A549 (cell line): ENCODE measurements around the gene PLCB1. TPM values are rescaled to one million over a fixed set of nuclear protein-coding genes. Genes with fewer than 3 reads are reported as not detected.

Source experiments
- ATAC-seq, 2 experiments: fragments of 200-7000 bp in 1 of 2; fragments of >200 bp in 1 of 2; cut with Nextera tagmentation in 1 of 2; cut with Tn5 transposase in 1 of 2; 3 replicates each; pipeline versions ENCODE4 v1.8.0 to v1.9.1; 2018 to 2020; ENCODE audit warnings: mild to moderate bottlenecking in 1 of 2, moderate library complexity in 1 of 2
- CTCF ChIA-PET: fragments of 300-600 bp; sonication (Branson Sonifier 250); formaldehyde crosslinking; extraction: SDS; loops from one replicate; lab custom pipeline; 2021; ENCODE audit warnings: antibody characterized with exemption, inconsistent platforms; lab: Yijun Ruan, JAX
- POLR2A ChIA-PET: fragments of 350-600 bp; formaldehyde crosslinking; extraction: SDS; loops from one replicate; lab custom pipeline; 2021; ENCODE audit warnings: antibody characterized with exemption, inconsistent platforms; lab: Yijun Ruan, JAX
- DNase-seq, 2 experiments: peaks; one replicate each; pipeline versions ENCODE4 v3.0.0 to v3.0.0-alpha.2; 2011 to 2016; ENCODE audit warnings: low read depth in 1 of 2, low spot score in 1 of 2
- FAIRE-seq: peaks from 2 replicates; lab custom pipeline; 2011; peaks lifted over from hg19 to GRCh38; lab: Jason Lieb, UNC
- H3K27ac ChIP-seq, 2 experiments: fragments of >200 bp; sonication (Bioruptor Twin); formaldehyde crosslinking; 3 replicates each; pipeline ENCODE4 v1.5.1; 2016 to 2017
- H3K4me1 ChIP-seq: fragments of >200 bp; sonication (Bioruptor Twin); formaldehyde crosslinking; 3 replicates; pipeline ENCODE4 v1.6.1; 2016
- H3K4me2 ChIP-seq: fragments of >200 bp; sonication (Bioruptor Twin); formaldehyde crosslinking; 3 replicates; pipeline ENCODE4 v1.6.1; 2016
- H3K4me3 ChIP-seq: fragments of >200 bp; sonication (Bioruptor Twin); formaldehyde crosslinking; 3 replicates; pipeline ENCODE4 v1.5.1; 2016
- H3K9me3 ChIP-seq: fragments of >200 bp; sonication (Bioruptor Twin); formaldehyde crosslinking; 3 replicates; pipeline ENCODE4 v1.6.1; 2016
- CHD2 ChIP-seq: fragments of 150-350 bp; IDR thresholded peaks from 2 replicates; pipeline ENCODE4 v1.6.1; 2014; ENCODE audit warnings: low read length; ENCODE audit not compliant: partially characterized antibody
- EP300 ChIP-seq, 2 experiments: fragments of >200 bp; sonication (Bioruptor Twin); formaldehyde crosslinking; IDR thresholded peaks; 2 replicates in 1 of 2; 3 replicates in 1 of 2; pipeline ENCODE4 v1.6.1; 2016 to 2017
- ESRRA ChIP-seq: fragments of 150-350 bp; IDR thresholded peaks from 2 replicates; pipeline ENCODE4 v1.6.1; 2014; ENCODE audit warnings: mild to moderate bottlenecking, low read length, borderline replicate concordance
- FOSB ChIP-seq: fragments of 250-450 bp; sonication (Bioruptor Pico); IDR thresholded peaks from 2 replicates; pipeline ENCODE4 v1.5.0; 2020; ENCODE audit warnings: mild to moderate bottlenecking, moderate library complexity
- GATA3 ChIP-seq: IDR thresholded peaks from 2 replicates; pipeline ENCODE4 v1.6.1; 2012; ENCODE audit warnings: borderline replicate concordance
- HOXA7 ChIP-seq: fragments of 250-450 bp; sonication (Bioruptor Pico); IDR thresholded peaks from 2 replicates; pipeline ENCODE4 v1.5.0; 2020; ENCODE audit warnings: mild to moderate bottlenecking, moderate library complexity
- MAZ ChIP-seq: fragments of 150-350 bp; IDR thresholded peaks from 2 replicates; pipeline ENCODE4 v1.6.1; 2014; ENCODE audit warnings: antibody characterized with exemption, low read depth, low read length, borderline replicate concordance
- NPAS2 ChIP-seq: fragments of 250-450 bp; sonication (Bioruptor Pico); IDR thresholded peaks from 2 replicates; pipeline ENCODE4 v1.8.0; 2022; ENCODE audit warnings: mild to moderate bottlenecking, moderate library complexity, borderline replicate concordance
- NR3C1 ChIP-seq: fragments of >200 bp; sonication (Bioruptor Twin); formaldehyde crosslinking; IDR thresholded peaks from 3 replicates; pipeline ENCODE4 v1.6.1; 2017
- POLR2A ChIP-seq: IDR thresholded peaks from 2 replicates; pipeline ENCODE4 v1.6.1; 2012; ENCODE audit warnings: mild to moderate bottlenecking, low read length
- RAD21 ChIP-seq, 2 experiments: fragments of >200 bp in 1 of 2; sonication (Bioruptor Twin) in 1 of 2; formaldehyde crosslinking in 1 of 2; IDR thresholded peaks in 1 of 2; conservative IDR thresholded peaks in 1 of 2; 2 replicates in 1 of 2; 3 replicates in 1 of 2; pipeline ENCODE4 v1.6.1; 2012 to 2018; ENCODE audit warnings: inconsistent platforms in 1 of 2
- RCOR1 ChIP-seq: fragments of 150-350 bp; IDR thresholded peaks from 2 replicates; pipeline ENCODE4 v1.6.1; 2014; ENCODE audit warnings: antibody characterized with exemption, low read length, low read depth
- TFCP2L1 ChIP-seq: fragments of 250-450 bp; sonication (Bioruptor Pico); IDR thresholded peaks from 2 replicates; pipeline ENCODE4 v1.5.0; 2021; ENCODE audit warnings: mild to moderate bottlenecking
- TP53 ChIP-seq: fragments of 250-450 bp; sonication (Bioruptor Pico); IDR thresholded peaks from 2 replicates; pipeline ENCODE4 v1.5.0; 2021; ENCODE audit warnings: mild to moderate bottlenecking, moderate library complexity
- ZFP36 ChIP-seq: fragments of 450-650 bp; IDR thresholded peaks from 2 replicates; pipeline ENCODE4 v1.6.1; 2014; ENCODE audit warnings: borderline replicate concordance; ENCODE audit not compliant: partially characterized antibody
- ZNF302 ChIP-seq: fragments of 250-450 bp; sonication (Bioruptor Pico); IDR thresholded peaks from 2 replicates; pipeline ENCODE4 v1.9.0; 2021; ENCODE audit warnings: inconsistent platforms, mild to moderate bottlenecking, moderate library complexity
- WGBS: methylation state at CpG from one replicate; pipeline ENCODE4 v1.1.6; 2017; ENCODE audit errors: missing lambda C conversion rate; 5-methylcytosine and 5-hydroxymethylcytosine counted together
- polyA plus RNA-seq, 4 experiments: library from polyadenylated mRNA; depleted of rRNA in 3 of 4; stranded (reverse); fragments of >200 nt; fragmentation: RNase III in 1 of 4; extraction: RNeasy Plus Mini Kit Qiagen cat#74134 plus additional on column Dnase treatment in 1 of 4; gene quantifications; 2 replicates in 3 of 4; 3 replicates in 1 of 4; pipeline ENCODE4 v1.2.3, GENCODE V29; 2011 to 2017
- TF ChIP-seq, protein P1 (sequence below): IDR thresholded peaks from 2 replicates; pipeline ENCODE4 v1.6.1; 2012; ENCODE audit warnings: low read depth, borderline replicate concordance
- TF ChIP-seq, protein P2 (sequence below): fragments of 250-450 bp; sonication (Bioruptor Pico); IDR thresholded peaks from 2 replicates; pipeline ENCODE4 v1.5.0; 2021; ENCODE audit warnings: mild to moderate bottlenecking, moderate library complexity, borderline replicate concordance
- TF ChIP-seq, protein P3 (sequence below): fragments of 200-600 bp; sonication (generic); IDR thresholded peaks from 2 replicates; pipeline ENCODE4 v1.6.1; 2016; ENCODE audit warnings: antibody characterized with exemption, mild to moderate bottlenecking, moderate library complexity
- TF ChIP-seq, protein P4 (sequence below): fragments of 450-650 bp; IDR thresholded peaks from 2 replicates; pipeline ENCODE4 v1.6.1; 2014; ENCODE audit warnings: antibody characterized with exemption
- TF ChIP-seq, protein P5 (sequence below): IDR thresholded peaks from 2 replicates; pipeline ENCODE4 v1.6.1; 2012
- TF ChIP-seq, protein P6 (sequence below): fragments of 250-450 bp; sonication (Bioruptor Pico); IDR thresholded peaks from 2 replicates; pipeline ENCODE4 v1.5.0; 2020; ENCODE audit warnings: low read depth, mild to moderate bottlenecking, moderate library complexity

PLCB1 gene
- polyA plus RNA-seq, 2 of the 4 experiments (the other 2 are of a cell fraction), result 0.97 to 6.3 TPM

DNA sequence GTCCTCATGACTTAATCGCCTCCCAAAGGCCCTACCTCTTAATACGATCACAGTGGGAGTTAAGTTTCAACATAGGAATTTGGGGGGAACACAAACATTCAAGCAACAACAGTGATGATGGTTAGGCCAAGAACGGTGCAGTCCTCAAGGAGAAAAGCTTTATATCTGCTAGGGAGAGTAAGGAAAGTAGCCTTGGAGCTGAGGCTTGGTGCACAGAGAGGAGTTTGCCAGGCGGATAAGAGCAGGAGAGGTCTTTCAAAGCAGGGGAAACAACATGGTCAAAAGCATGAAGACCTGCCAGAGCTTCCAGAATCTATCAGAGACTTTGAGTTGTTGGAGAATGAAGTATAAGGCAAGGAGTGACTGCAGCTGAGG is 119.1 kb downstream of the PLCB1 start (continued):
- TF ChIP-seq, protein P1, sequence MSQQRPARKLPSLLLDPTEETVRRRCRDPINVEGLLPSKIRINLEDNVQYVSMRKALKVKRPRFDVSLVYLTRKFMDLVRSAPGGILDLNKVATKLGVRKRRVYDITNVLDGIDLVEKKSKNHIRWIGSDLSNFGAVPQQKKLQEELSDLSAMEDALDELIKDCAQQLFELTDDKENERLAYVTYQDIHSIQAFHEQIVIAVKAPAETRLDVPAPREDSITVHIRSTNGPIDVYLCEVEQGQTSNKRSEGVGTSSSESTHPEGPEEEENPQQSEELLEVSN, result no peak
- TF ChIP-seq, all 56 proteins: peak for 0

DNA sequence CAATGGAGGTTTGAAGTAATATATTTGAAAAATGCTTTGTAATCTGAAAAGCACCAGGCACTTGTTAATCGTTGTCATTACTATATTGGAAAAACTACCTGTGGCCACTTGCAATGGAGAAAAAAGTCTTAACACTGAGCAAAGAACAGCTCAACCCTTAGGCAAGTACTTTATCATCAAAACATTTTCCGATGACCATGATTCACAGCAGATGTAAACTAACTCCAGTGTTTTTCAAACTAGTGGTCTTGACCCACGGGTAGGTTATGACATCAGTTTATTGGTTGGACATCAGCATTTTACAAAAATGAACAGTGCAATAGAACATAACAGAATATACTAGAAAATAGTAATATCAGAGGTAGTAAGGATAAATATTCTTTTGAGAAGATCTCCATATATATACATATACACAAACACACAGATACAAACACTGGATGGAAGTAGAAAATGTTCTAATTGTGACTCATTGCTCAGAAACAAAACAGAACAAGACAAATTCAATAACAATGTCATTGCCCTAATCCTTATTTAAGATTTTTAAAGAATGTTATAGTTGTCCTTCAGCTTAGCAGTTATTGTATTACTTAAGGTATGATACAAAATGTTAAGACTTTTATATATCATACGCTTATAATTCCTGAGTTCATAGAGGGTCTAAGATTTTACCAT is 123.0 kb downstream of the PLCB1 start:
- ChIA-PET CTCF (interaction anchor here (1.9 kb wide), 1 partner anchor 13 kb away, joined by 6 read pairs; no protein-coding TSS in a partner anchor), POLR2A (no interaction called here)
- TF ChIP-seq TP53 (CRISPR knock-in tag) (no peak), NPAS2 (CRISPR knock-in tag) (no peak), ZFP36 (no peak), MAZ (no peak)
- TF ChIP-seq, protein P2, sequence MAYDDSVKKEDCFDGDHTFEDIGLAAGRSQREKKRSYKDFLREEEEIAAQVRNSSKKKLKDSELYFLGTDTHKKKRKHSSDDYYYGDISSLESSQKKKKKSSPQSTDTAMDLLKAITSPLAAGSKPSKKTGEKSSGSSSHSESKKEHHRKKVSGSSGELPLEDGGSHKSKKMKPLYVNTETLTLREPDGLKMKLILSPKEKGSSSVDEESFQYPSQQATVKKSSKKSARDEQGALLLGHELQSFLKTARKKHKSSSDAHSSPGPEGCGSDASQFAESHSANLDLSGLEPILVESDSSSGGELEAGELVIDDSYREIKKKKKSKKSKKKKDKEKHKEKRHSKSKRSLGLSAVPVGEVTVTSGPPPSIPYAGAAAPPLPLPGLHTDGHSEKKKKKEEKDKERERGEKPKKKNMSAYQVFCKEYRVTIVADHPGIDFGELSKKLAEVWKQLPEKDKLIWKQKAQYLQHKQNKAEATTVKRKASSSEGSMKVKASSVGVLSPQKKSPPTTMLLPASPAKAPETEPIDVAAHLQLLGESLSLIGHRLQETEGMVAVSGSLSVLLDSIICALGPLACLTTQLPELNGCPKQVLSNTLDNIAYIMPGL (CRISPR knock-in tag), result no peak
- no peak for DNase-seq
- Histone ChIP-seq H3K4me1 (no peaks in the 10 kb centered on the region), H3K4me2 (no peak overlapping the region), H3K9me3 (no peaks in the 10 kb centered on the region), H3K27ac (no peak overlapping the region), H3K4me3 (no peak overlapping the region)
- FAIRE-seq, result no peak
- WGBS, result 32% methylated on average over 4 of the region's 4 CpGs
- ATAC-seq, result no peak

DNA sequence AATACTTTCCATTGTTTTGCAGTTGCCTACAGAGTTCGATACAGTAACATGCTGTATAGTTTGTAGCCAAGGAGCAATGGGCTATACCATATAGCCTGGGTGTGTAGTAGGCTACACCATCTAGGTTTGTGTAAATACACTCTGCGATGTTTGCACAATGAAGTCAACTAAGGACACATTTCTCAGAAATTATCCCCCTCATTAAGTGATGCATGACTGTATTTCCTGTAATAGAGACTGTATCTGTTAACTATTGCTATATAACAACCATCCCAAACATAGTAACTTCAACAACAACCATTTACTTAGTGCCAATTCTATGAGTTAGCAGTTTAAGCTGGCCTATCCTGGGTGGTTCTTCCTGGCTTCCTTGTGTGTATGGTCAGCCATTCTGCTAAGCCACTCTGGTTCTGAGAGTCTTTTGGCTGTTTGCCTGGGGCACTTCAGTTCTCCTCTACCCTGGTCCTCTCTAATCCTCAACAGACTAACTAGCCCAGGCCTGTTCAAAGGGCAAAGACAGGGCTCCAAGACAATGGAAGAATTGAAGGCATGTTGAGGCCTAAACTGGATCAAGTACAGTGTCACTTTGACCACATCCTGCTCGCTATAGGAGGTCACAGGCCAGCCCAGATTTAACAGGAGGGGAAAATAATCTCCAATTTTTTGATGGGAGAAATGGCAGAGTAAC is 124.0 kb downstream of the PLCB1 start:
- Histone ChIP-seq H3K4me2 (no peak overlapping the region), H3K4me1 (no peaks in the 10 kb centered on the region), H3K27ac (no peak overlapping the region), H3K4me3 (no peak overlapping the region), H3K9me3 (no peaks in the 10 kb centered on the region)
- no peak for ATAC-seq
- POLR2A ChIA-PET, result no interaction called here
- no peak for DNase-seq
- WGBS, result 26% methylated on average over 3 of the region's 3 CpGs
- FAIRE-seq, result no peak
- CTCF ChIA-PET, result interaction anchor here (1.9 kb wide), 1 partner anchor 14 kb away, joined by 6 read pairs; no protein-coding TSS in a partner anchor
- TF ChIP-seq POLR2A, result no peak
- TF ChIP-seq RCOR1, result no peak
- TF ChIP-seq RAD21 (conservative IDR thresholded peaks at IDR 0.05 in 1 of 2, IDR thresholded peaks at IDR 0.05 in 1 of 2), result no peak
- TF ChIP-seq TFCP2L1, result no peak
- no peak for TF ChIP-seq HOXA7 (CRISPR knock-in tag)
- TF ChIP-seq ESRRA, result no peak
- no peak for TF ChIP-seq EP300 (IDR thresholded peaks at IDR 0.05)
- no peak for TF ChIP-seq ZNF302 (CRISPR knock-in tag)
- TF ChIP-seq, protein P3, sequence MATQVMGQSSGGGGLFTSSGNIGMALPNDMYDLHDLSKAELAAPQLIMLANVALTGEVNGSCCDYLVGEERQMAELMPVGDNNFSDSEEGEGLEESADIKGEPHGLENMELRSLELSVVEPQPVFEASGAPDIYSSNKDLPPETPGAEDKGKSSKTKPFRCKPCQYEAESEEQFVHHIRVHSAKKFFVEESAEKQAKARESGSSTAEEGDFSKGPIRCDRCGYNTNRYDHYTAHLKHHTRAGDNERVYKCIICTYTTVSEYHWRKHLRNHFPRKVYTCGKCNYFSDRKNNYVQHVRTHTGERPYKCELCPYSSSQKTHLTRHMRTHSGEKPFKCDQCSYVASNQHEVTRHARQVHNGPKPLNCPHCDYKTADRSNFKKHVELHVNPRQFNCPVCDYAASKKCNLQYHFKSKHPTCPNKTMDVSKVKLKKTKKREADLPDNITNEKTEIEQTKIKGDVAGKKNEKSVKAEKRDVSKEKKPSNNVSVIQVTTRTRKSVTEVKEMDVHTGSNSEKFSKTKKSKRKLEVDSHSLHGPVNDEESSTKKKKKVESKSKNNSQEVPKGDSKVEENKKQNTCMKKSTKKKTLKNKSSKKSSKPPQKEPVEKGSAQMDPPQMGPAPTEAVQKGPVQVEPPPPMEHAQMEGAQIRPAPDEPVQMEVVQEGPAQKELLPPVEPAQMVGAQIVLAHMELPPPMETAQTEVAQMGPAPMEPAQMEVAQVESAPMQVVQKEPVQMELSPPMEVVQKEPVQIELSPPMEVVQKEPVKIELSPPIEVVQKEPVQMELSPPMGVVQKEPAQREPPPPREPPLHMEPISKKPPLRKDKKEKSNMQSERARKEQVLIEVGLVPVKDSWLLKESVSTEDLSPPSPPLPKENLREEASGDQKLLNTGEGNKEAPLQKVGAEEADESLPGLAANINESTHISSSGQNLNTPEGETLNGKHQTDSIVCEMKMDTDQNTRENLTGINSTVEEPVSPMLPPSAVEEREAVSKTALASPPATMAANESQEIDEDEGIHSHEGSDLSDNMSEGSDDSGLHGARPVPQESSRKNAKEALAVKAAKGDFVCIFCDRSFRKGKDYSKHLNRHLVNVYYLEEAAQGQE, result no peak
- TF ChIP-seq, protein P4, sequence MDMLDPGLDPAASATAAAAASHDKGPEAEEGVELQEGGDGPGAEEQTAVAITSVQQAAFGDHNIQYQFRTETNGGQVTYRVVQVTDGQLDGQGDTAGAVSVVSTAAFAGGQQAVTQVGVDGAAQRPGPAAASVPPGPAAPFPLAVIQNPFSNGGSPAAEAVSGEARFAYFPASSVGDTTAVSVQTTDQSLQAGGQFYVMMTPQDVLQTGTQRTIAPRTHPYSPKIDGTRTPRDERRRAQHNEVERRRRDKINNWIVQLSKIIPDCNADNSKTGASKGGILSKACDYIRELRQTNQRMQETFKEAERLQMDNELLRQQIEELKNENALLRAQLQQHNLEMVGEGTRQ, result no peak
- TF ChIP-seq CHD2, result no peak
- TF ChIP-seq, protein P5, sequence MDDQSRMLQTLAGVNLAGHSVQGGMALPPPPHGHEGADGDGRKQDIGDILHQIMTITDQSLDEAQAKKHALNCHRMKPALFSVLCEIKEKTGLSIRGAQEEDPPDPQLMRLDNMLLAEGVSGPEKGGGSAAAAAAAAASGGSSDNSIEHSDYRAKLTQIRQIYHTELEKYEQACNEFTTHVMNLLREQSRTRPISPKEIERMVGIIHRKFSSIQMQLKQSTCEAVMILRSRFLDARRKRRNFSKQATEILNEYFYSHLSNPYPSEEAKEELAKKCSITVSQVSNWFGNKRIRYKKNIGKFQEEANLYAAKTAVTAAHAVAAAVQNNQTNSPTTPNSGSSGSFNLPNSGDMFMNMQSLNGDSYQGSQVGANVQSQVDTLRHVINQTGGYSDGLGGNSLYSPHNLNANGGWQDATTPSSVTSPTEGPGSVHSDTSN, result no peak
- TF ChIP-seq GATA3, result no peak
- TF ChIP-seq, protein P6, sequence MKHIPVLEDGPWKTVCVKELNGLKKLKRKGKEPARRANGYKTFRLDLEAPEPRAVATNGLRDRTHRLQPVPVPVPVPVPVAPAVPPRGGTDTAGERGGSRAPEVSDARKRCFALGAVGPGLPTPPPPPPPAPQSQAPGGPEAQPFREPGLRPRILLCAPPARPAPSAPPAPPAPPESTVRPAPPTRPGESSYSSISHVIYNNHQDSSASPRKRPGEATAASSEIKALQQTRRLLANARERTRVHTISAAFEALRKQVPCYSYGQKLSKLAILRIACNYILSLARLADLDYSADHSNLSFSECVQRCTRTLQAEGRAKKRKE, result no peak
- no peak for TF ChIP-seq NR3C1
- no peak for TF ChIP-seq NPAS2 (CRISPR knock-in tag)
- no peak for TF ChIP-seq FOSB (CRISPR knock-in tag)
- TF ChIP-seq, all 56 proteins: peak for 0
